NT2/D1 (cell line): ENCODE data around the gene PISD.

Experiments used
- DNase-seq: peaks from one replicate; pipeline ENCODE4 v3.0.0-alpha.2; 2011; ENCODE audit warnings: low read depth, low spot score
- H3K27me3 ChIP-seq: 2 replicates; pipeline ENCODE4 v1.6.0; 2011; ENCODE audit warnings: mild to moderate bottlenecking; ENCODE audit not compliant: insufficient read length, insufficient read depth
- H3K36me3 ChIP-seq: 2 replicates; pipeline ENCODE4 v1.6.1; 2011; ENCODE audit warnings: mild to moderate bottlenecking, low read length, mixed read lengths; ENCODE audit not compliant: insufficient read depth, insufficient read length
- H3K4me1 ChIP-seq: 2 replicates; pipeline ENCODE4 v1.5.1; 2011; ENCODE audit not compliant: insufficient read depth, insufficient read length
- H3K4me3 ChIP-seq: 2 replicates; pipeline ENCODE4 v1.5.1; 2011; ENCODE audit warnings: low read depth; ENCODE audit not compliant: insufficient read length
- H3K9ac ChIP-seq: 2 replicates; pipeline ENCODE4 v1.6.0; 2011; ENCODE audit warnings: low read depth; ENCODE audit not compliant: insufficient read length
- H3K9me3 ChIP-seq: 2 replicates; pipeline ENCODE4 v1.5.1; 2011; ENCODE audit warnings: mild to moderate bottlenecking, low read length; ENCODE audit not compliant: insufficient read depth
- SUZ12 ChIP-seq: IDR thresholded peaks from 2 replicates; pipeline ENCODE4 v1.6.1; 2011; ENCODE audit not compliant: insufficient read length, insufficient read depth; ENCODE audit errors: extremely low read depth
- YY1 ChIP-seq: IDR thresholded peaks from 2 replicates; pipeline ENCODE4 v1.6.1; 2011; ENCODE audit not compliant: insufficient read length, insufficient read depth
- ZNF274 ChIP-seq: IDR thresholded peaks from 2 replicates; pipeline ENCODE4 v1.6.1; 2011; ENCODE audit warnings: mild to moderate bottlenecking, low read depth, low read length

Gene PISD

GRCh38 chr22:31609716-31610115, 52.3 kb downstream of the PISD start:
- Histone ChIP-seq H3K9ac (no peak overlapping the region), H3K4me1 (peaks cover 6% of the 10 kb centered on the region), H3K27me3 (no peaks in the 10 kb centered on the region), H3K4me3 (no peak overlapping the region), H3K9me3 (no peaks in the 10 kb centered on the region), H3K36me3 (peaks cover 8% of the 10 kb centered on the region)
- TF ChIP-seq ZNF274 = no peak
- TF ChIP-seq YY1 = no peak
- no peak for TF ChIP-seq SUZ12
- DNase-seq = no peak

DNA sequence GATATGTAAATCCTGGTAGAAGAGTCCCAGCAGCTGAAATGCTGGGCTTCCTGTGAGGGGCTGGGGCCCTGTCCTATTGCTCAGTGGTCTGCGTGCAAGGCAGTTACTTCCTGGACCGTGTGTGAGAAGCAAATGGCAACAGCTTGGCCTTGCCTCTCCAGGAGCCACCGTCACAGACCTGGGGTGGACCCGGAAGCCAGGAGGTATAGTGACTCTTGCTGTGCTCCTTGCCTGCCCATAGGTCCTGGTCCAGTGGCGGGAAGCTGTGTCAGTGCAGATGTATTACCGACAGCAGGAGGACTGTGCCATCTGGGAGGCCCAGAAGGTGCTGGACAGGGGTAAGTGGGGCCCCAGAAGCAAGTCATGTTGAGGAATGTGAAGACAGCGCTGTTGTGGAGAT, 54.3 kb downstream of the PISD start:
- H3K9me3 ChIP-seq = no peaks in the 10 kb centered on the region
- no peak for DNase-seq
- TF ChIP-seq ZNF274 (no peak), SUZ12 (no peak), YY1 (no peak)
- H3K4me1 ChIP-seq = peaks cover 4% of the 10 kb centered on the region
- H3K36me3 ChIP-seq = peaks cover 8% of the 10 kb centered on the region
- no peak overlapping the region for H3K9ac ChIP-seq
- H3K27me3 ChIP-seq = no peaks in the 10 kb centered on the region
- H3K4me3 ChIP-seq = no peak overlapping the region

DNA sequence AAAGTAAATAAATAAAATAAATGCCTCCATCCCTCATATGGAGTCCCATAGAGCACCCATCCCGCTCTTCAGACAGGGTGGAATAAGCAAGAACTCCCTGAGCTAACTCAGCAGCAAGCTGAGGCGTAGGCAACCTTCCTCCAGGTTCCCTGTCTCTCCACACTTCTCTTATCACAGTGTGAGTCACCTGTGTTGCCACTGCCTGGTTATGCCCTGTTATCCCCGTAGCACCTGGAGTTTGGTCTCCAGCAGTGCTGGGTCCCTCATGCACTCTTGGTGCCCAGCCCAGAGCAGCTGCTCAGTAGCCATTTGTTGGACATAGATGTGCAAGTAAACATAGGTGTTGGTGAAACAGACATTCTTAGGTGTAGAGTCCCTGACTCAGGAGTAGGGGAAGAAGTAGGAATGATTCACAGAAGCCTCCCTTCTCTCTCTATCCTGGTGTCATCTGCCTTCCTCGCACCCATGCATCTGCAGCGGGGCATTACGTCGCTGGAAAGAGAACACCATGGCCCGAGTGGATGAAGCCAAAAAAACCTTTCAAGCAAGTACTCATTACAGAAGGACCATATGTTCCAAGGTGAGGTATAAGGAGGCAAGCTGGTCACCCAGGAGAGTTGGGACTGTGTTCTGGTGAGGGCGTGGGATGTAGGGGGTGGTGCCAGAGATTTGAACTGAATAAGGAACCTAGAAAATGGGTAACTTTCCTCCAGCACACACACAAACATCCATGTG, 56.0 kb downstream of the PISD start:
- no peaks in the 10 kb centered on the region for H3K9me3 ChIP-seq
- H3K9ac ChIP-seq = no peak overlapping the region
- no peak overlapping the region for H3K4me3 ChIP-seq
- DNase-seq = no peak
- no peaks in the 10 kb centered on the region for H3K27me3 ChIP-seq
- H3K36me3 ChIP-seq = peaks cover 3% of the 10 kb centered on the region
- TF ChIP-seq SUZ12 (no peak), YY1 (no peak), ZNF274 (no peak)
- no peaks in the 10 kb centered on the region for H3K4me1 ChIP-seq

GRCh38 chr22:31604746-31605705, 57.0 kb downstream of the PISD start:
- no peak for DNase-seq
- no peaks in the 10 kb centered on the region for H3K4me1 ChIP-seq

DNA sequence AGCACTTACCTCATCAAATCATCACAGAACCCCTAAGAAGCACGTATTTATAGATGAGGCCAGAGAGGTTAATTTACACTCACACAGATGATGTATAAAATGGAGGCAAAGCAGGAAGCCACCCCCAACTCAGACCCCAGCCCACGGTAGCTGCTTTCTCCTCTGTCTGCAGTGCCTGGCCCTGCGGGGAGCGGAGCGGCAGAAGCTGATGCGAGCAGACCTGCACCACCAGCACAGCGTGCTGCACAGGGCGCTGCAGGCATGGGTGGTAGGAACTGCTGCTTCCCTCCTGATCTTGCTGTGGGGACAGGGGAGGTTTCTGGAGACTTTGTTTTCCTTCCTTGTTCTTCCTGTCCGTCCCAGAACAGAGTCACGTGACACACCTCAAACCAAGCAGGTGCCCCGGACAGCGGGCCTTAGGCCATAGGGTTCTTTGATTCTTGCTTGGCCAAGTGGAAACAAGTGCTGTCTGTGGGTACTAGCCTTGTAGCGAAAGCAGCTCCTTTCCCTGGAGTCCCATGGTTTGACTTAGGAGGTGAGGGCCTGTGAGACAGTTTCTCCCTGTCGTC, 57.8 kb downstream of the PISD start:
- H3K9ac ChIP-seq = no peak overlapping the region
- TF ChIP-seq ZNF274 (no peak), YY1 (no peak)
- peaks cover 3% of the 10 kb centered on the region for H3K36me3 ChIP-seq
- no peak overlapping the region for H3K4me3 ChIP-seq
- no peaks in the 10 kb centered on the region for H3K4me1 ChIP-seq
- no peaks in the 10 kb centered on the region for H3K9me3 ChIP-seq
- no peaks in the 10 kb centered on the region for H3K27me3 ChIP-seq
- no peak for DNase-seq

More at GRCh38 chr22:31604746-31605705, 57.0 kb downstream of the PISD start:
- no peaks in the 10 kb centered on the region for H3K27me3 ChIP-seq
- peaks cover 3% of the 10 kb centered on the region for H3K36me3 ChIP-seq
- H3K4me3 ChIP-seq = no peak overlapping the region
- H3K9me3 ChIP-seq = no peaks in the 10 kb centered on the region
- TF ChIP-seq SUZ12 (no peak), YY1 (no peak), ZNF274 (no peak)
- H3K9ac ChIP-seq = no peak overlapping the region

- TF ChIP-seq ZNF274 (no peak), SUZ12 (no peak), YY1 (no peak)
These were observed 58.4 kb downstream of the PISD start for GRCh38 chr22:31603574-31603973.

More at GRCh38 chr22:31603574-31603973, 58.4 kb downstream of the PISD start:
- H3K27me3 ChIP-seq = no peaks in the 10 kb centered on the region
- no peaks in the 10 kb centered on the region for H3K4me1 ChIP-seq
- H3K4me3 ChIP-seq = no peak overlapping the region
- DNase-seq = no peak
- no peak overlapping the region for H3K9ac ChIP-seq
- H3K36me3 ChIP-seq = peaks cover 3% of the 10 kb centered on the region
- no peaks in the 10 kb centered on the region for H3K9me3 ChIP-seq
